HepG2 (cell line): ENCODE results near the gene ACADSB. TPM values are rescaled to one million over a fixed set of nuclear protein-coding genes. Genes with fewer than 3 reads are reported as not detected.
A peak's percentile ranks its signal among the peaks of the same experiment; 100 is the strongest.

Experiments
- GLI4 ChIP-seq: sonication (generic); formaldehyde crosslinking; IDR thresholded peaks from 2 replicates; pipeline ENCODE4 v1.5.1; 2020; ENCODE audit warnings: missing genetic modification reagents, mild to moderate bottlenecking, moderate library complexity, borderline replicate concordance
- KLF12 ChIP-seq: sonication (generic); formaldehyde crosslinking; IDR thresholded peaks from 2 replicates; pipeline ENCODE4 v1.4.0; 2020; ENCODE audit warnings: missing genetic modification reagents, borderline replicate concordance
- MEF2D ChIP-seq: sonication (generic); formaldehyde crosslinking; IDR thresholded peaks from 2 replicates; pipeline ENCODE4 v1.5.1; 2020; ENCODE audit warnings: mild to moderate bottlenecking, missing genetic modification reagents
- ZFX ChIP-seq: sonication (generic); formaldehyde crosslinking; IDR thresholded peaks from 2 replicates; pipeline ENCODE4 v1.4.0; 2020; ENCODE audit warnings: mild to moderate bottlenecking, low read depth, missing genetic modification reagents, moderate library complexity
- ZNF614 ChIP-seq: IDR thresholded peaks from 2 replicates; pipeline ENCODE4 v1.6.1; 2018; ENCODE audit warnings: missing biosample characterization, missing genetic modification reagents, inconsistent platforms, borderline replicate concordance
- ZNF782 ChIP-seq: sonication (generic); formaldehyde crosslinking; IDR thresholded peaks from 2 replicates; pipeline ENCODE4 v1.4.0; 2020; ENCODE audit warnings: missing genetic modification reagents, mild to moderate bottlenecking, borderline replicate concordance
- ZNF790 ChIP-seq: sonication (generic); formaldehyde crosslinking; IDR thresholded peaks from 2 replicates; pipeline ENCODE4 v1.8.0; 2022; ENCODE audit warnings: missing genetic modification reagents, mild to moderate bottlenecking, borderline replicate concordance
- ZSCAN31 ChIP-seq: sonication (generic); formaldehyde crosslinking; IDR thresholded peaks from 2 replicates; pipeline ENCODE4 v1.5.0; 2020; ENCODE audit warnings: low read depth, mild to moderate bottlenecking, missing genetic modification reagents
- polyA plus RNA-seq, 8 experiments: library from polyadenylated mRNA; depleted of rRNA in 3 of 8; stranded (reverse) in 7 of 8; unstranded in 1 of 8; fragments of >200 nt; fragmentation: Illumina TruSeq in 4 of 8; extraction: Trizol in 4 of 8; gene quantifications; 2 replicates each; pipeline versions ENCODE4 v1.2.1 to v1.2.3, GENCODE V29; 2011 to 2016; ENCODE audit warnings: low read depth in 4 of 8, missing spikeins in 1 of 8, mixed read lengths in 1 of 8; ENCODE audit not compliant: insufficient read depth in 1 of 8
- total RNA-seq, 5 experiments: library from RNA; depleted of rRNA; stranded (reverse); fragments of >200 nt; fragmentation: Illumina TruSeq; extraction: Trizol; gene quantifications; 2 replicates each; pipeline ENCODE4 v1.2.3, GENCODE V29; 2016; ENCODE audit warnings: low read depth in 1 of 5
- TF ChIP-seq, protein P1 (sequence below): sonication (generic); formaldehyde crosslinking; IDR thresholded peaks from 2 replicates; pipeline ENCODE4 v1.8.0; 2022; ENCODE audit warnings: mild to moderate bottlenecking, missing genetic modification reagents
- TF ChIP-seq, protein P2 (sequence below): sonication (generic); formaldehyde crosslinking; IDR thresholded peaks from 2 replicates; pipeline ENCODE4 v1.9.0; 2021; ENCODE audit warnings: mild to moderate bottlenecking, missing genetic modification reagents
- TF ChIP-seq, protein P3 (sequence below): sonication (generic); formaldehyde crosslinking; IDR thresholded peaks from 2 replicates; pipeline ENCODE4 v1.4.0; 2020; ENCODE audit warnings: mild to moderate bottlenecking, missing genetic modification reagents
- TF ChIP-seq, protein P4 (sequence below): sonication (generic); formaldehyde crosslinking; IDR thresholded peaks from 2 replicates; pipeline ENCODE4 v1.5.1; 2020; ENCODE audit warnings: missing genetic modification reagents, mild to moderate bottlenecking, borderline replicate concordance
- TF ChIP-seq, protein P5 (sequence below): sonication (generic); formaldehyde crosslinking; IDR thresholded peaks from 2 replicates; pipeline ENCODE4 v1.5.1; 2020; ENCODE audit warnings: mild to moderate bottlenecking, missing genetic modification reagents

Gene ACADSB
- total and polyA plus RNA-seq, 2 of the 13 experiments (the other 11 are each of a cell fraction or from before 2014, with no cell fraction given): 80.0 to 87.6 TPM

DNA sequence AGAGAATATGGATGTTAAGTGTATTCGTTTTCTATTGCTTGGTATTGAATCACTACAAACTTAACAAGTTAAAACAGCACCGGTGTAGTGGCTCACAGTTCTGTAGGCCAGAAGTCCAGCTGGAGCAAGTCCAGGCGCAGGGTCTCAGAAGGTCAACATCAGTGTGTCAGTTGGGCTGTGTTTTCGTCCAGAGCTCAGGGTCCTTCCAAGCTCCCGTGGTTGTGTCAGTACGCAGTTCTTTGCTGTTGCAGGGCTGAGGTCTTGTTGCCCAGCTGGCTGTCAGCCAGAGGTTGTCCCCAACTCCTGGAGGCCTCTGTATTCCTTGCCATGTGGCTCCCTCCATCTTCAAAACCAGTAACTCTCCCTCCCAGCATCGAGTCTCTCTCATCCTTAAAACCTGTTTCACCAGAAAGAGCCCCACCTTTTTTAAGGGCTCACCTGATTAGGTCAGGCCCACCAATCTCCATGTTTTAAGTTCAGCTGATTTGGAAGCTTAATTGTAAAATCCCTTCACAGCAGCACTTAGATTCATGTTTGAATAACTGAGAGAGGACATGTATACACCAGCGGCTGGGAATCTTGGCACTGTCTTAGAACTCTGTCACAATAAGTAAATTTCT, 26.8 kb downstream of the ACADSB start (continued):
- TF ChIP-seq, protein P1, sequence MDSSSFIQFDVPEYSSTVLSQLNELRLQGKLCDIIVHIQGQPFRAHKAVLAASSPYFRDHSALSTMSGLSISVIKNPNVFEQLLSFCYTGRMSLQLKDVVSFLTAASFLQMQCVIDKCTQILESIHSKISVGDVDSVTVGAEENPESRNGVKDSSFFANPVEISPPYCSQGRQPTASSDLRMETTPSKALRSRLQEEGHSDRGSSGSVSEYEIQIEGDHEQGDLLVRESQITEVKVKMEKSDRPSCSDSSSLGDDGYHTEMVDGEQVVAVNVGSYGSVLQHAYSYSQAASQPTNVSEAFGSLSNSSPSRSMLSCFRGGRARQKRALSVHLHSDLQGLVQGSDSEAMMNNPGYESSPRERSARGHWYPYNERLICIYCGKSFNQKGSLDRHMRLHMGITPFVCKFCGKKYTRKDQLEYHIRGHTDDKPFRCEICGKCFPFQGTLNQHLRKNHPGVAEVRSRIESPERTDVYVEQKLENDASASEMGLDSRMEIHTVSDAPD: no peak
- TF ChIP-seq, protein P2, sequence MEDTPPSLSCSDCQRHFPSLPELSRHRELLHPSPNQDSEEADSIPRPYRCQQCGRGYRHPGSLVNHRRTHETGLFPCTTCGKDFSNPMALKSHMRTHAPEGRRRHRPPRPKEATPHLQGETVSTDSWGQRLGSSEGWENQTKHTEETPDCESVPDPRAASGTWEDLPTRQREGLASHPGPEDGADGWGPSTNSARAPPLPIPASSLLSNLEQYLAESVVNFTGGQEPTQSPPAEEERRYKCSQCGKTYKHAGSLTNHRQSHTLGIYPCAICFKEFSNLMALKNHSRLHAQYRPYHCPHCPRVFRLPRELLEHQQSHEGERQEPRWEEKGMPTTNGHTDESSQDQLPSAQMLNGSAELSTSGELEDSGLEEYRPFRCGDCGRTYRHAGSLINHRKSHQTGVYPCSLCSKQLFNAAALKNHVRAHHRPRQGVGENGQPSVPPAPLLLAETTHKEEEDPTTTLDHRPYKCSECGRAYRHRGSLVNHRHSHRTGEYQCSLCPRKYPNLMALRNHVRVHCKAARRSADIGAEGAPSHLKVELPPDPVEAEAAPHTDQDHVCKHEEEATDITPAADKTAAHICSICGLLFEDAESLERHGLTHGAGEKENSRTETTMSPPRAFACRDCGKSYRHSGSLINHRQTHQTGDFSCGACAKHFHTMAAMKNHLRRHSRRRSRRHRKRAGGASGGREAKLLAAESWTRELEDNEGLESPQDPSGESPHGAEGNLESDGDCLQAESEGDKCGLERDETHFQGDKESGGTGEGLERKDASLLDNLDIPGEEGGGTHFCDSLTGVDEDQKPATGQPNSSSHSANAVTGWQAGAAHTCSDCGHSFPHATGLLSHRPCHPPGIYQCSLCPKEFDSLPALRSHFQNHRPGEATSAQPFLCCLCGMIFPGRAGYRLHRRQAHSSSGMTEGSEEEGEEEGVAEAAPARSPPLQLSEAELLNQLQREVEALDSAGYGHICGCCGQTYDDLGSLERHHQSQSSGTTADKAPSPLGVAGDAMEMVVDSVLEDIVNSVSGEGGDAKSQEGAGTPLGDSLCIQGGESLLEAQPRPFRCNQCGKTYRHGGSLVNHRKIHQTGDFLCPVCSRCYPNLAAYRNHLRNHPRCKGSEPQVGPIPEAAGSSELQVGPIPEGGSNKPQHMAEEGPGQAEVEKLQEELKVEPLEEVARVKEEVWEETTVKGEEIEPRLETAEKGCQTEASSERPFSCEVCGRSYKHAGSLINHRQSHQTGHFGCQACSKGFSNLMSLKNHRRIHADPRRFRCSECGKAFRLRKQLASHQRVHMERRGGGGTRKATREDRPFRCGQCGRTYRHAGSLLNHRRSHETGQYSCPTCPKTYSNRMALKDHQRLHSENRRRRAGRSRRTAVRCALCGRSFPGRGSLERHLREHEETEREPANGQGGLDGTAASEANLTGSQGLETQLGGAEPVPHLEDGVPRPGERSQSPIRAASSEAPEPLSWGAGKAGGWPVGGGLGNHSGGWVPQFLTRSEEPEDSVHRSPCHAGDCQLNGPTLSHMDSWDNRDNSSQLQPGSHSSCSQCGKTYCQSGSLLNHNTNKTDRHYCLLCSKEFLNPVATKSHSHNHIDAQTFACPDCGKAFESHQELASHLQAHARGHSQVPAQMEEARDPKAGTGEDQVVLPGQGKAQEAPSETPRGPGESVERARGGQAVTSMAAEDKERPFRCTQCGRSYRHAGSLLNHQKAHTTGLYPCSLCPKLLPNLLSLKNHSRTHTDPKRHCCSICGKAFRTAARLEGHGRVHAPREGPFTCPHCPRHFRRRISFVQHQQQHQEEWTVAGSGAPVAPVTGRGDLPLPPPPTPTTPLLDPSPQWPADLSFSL (CRISPR knock-in tag): peak; percentile 72
- peak; percentile 54 for TF ChIP-seq ZFX
- no peak for TF ChIP-seq ZNF614 (CRISPR knock-in tag)
- TF ChIP-seq, protein P3, sequence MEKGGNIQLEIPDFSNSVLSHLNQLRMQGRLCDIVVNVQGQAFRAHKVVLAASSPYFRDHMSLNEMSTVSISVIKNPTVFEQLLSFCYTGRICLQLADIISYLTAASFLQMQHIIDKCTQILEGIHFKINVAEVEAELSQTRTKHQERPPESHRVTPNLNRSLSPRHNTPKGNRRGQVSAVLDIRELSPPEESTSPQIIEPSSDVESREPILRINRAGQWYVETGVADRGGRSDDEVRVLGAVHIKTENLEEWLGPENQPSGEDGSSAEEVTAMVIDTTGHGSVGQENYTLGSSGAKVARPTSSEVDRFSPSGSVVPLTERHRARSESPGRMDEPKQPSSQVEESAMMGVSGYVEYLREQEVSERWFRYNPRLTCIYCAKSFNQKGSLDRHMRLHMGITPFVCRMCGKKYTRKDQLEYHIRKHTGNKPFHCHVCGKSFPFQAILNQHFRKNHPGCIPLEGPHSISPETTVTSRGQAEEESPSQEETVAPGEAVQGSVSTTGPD (CRISPR knock-in tag): no peak
- TF ChIP-seq, protein P4, sequence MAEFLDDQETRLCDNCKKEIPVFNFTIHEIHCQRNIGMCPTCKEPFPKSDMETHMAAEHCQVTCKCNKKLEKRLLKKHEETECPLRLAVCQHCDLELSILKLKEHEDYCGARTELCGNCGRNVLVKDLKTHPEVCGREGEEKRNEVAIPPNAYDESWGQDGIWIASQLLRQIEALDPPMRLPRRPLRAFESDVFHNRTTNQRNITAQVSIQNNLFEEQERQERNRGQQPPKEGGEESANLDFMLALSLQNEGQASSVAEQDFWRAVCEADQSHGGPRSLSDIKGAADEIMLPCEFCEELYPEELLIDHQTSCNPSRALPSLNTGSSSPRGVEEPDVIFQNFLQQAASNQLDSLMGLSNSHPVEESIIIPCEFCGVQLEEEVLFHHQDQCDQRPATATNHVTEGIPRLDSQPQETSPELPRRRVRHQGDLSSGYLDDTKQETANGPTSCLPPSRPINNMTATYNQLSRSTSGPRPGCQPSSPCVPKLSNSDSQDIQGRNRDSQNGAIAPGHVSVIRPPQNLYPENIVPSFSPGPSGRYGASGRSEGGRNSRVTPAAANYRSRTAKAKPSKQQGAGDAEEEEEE (CRISPR knock-in tag): no peak
- TF ChIP-seq, protein P5, sequence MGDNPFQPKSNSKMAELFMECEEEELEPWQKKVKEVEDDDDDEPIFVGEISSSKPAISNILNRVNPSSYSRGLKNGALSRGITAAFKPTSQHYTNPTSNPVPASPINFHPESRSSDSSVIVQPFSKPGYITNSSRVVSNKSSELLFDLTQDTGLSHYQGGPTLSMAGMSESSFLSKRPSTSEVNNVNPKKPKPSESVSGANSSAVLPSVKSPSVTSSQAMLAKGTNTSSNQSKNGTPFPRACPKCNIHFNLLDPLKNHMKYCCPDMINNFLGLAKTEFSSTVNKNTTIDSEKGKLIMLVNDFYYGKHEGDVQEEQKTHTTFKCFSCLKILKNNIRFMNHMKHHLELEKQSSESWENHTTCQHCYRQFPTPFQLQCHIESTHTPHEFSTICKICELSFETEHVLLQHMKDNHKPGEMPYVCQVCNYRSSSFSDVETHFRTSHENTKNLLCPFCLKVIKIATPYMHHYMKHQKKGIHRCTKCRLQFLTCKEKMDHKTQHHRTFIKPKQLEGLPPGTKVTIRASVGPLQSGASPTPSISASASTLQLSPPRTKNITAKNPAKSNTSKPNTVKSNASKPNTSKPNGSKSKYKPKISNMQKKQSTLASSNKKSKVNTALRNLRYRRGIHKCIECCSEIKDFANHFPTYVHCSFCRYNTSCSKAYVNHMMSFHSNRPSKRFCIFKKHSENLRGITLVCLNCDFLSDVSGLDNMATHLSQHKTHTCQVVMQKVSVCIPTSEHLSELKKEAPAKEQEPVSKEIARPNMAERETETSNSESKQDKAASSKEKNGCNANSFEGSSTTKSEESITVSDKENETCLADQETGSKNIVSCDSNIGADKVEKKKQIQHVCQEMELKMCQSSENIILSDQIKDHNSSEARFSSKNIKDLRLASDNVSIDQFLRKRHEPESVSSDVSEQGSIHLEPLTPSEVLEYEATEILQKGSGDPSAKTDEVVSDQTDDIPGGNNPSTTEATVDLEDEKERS: peak; percentile 75; the same call in 1 of the 2 replicates
- 0 out of 2 replicates have a peak, but pooled peaks have one; percentile 24 for TF ChIP-seq ZSCAN31 (CRISPR knock-in tag)
- no peak for TF ChIP-seq ZNF790 (CRISPR knock-in tag)
- TF ChIP-seq MEF2D (CRISPR knock-in tag): peak; percentile 57; the same call in 1 of the 2 replicates
- TF ChIP-seq GLI4 (CRISPR knock-in tag): no peak
- TF ChIP-seq ZNF782 (CRISPR knock-in tag): no peak
- TF ChIP-seq KLF12 (CRISPR knock-in tag): no peak
